Suprapubic skin (tissue), 4 donors: ENCODE data around the gene SYCE3.

Experiments
- EP300 ChIP-seq: sonication (generic); formaldehyde crosslinking; IDR thresholded peaks from one replicate; pipeline ENCODE4 v1.6.1; 2017; ENCODE audit warnings: antibody characterized with exemption
- POLR2A ChIP-seq, 2 donors: fragments of 450-650 bp; IDR thresholded peaks; one replicate each; pipeline ENCODE4 v1.6.1; 2017; ENCODE audit warnings: antibody characterized with exemption in 2 of 2, mild to moderate bottlenecking in 2 of 2, moderate library complexity in 2 of 2
- POLR2AphosphoS5 ChIP-seq, 3 donors: sonication (generic); formaldehyde crosslinking; IDR thresholded peaks; one replicate each; pipeline ENCODE4 v1.6.1; 2017; ENCODE audit warnings: antibody characterized with exemption in 3 of 3
- TF ChIP-seq, protein P1 (sequence below), 2 donors: fragments of 200-600 bp in 1 of 2; fragments of 450-650 bp in 1 of 2; sonication (generic) in 1 of 2; IDR thresholded peaks; one replicate each; pipeline ENCODE4 v1.5.1; 2016 to 2019; ENCODE audit warnings: antibody characterized with exemption in 2 of 2, mild to moderate bottlenecking in 1 of 2, moderate library complexity in 1 of 2

DNA sequence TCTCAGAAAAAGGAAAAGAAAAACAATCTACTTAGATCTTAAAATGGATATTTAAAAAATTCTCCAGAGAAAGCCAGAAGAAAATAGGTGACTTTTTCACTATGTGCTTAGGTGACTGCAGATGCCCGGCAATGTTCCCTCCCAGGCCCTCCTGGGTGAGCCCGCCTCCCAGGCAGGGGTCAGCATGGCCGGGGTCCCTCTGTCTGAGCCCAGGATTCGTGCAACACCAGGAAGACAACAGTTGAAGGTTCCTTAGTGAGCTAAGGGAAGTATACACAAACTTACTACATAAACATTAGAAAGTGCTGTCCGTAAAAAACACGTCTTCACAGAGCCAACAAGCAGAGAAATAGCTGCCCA is 49.4 kb upstream of the SYCE3 start:
- TF ChIP-seq, protein P1, sequence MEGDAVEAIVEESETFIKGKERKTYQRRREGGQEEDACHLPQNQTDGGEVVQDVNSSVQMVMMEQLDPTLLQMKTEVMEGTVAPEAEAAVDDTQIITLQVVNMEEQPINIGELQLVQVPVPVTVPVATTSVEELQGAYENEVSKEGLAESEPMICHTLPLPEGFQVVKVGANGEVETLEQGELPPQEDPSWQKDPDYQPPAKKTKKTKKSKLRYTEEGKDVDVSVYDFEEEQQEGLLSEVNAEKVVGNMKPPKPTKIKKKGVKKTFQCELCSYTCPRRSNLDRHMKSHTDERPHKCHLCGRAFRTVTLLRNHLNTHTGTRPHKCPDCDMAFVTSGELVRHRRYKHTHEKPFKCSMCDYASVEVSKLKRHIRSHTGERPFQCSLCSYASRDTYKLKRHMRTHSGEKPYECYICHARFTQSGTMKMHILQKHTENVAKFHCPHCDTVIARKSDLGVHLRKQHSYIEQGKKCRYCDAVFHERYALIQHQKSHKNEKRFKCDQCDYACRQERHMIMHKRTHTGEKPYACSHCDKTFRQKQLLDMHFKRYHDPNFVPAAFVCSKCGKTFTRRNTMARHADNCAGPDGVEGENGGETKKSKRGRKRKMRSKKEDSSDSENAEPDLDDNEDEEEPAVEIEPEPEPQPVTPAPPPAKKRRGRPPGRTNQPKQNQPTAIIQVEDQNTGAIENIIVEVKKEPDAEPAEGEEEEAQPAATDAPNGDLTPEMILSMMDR (IDR thresholded peaks at IDR 0.05): no peak
- no peak for TF ChIP-seq POLR2A (IDR thresholded peaks at IDR 0.05)
- no peak for TF ChIP-seq EP300
- TF ChIP-seq POLR2AphosphoS5 (IDR thresholded peaks at IDR 0.05): no peak
